ENCODE measurements around the gene NDOR1.

Gene NDOR1

DNA sequence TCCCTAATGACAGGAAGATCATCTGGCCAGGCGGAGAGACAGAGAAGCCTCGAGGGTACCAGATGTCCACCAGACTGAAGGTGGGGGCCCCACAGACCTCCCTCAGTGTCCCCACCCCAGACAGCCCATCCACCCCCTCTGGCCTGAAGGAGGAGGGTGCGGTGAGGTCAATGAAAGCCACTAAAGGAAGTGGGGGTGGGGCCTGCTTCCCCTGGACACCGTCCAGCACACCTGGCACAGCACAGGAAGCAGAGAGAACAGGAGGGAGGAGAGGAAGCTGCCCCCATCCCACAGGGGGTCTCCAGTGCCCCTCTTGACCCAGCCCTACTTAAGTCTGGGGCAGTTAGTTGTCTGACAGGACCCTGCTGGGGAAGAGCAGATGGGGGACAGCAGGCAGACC, 46.9 kb upstream of the NDOR1 start:
- H3K79me2 ChIP-seq (ENCODE audit: insufficient read depth, low read length): no peaks in the 10 kb centered on the region
- no peaks in the 10 kb centered on the region for H3K36me3 ChIP-seq (ENCODE audit: low read length)
- H3F3A ChIP-seq (ENCODE audit: insufficient read depth): no peaks in the 10 kb centered on the region
- H2AFZ ChIP-seq (ENCODE audit: low read depth, low read length, severe bottlenecking): no peak overlapping the region
- no peaks in the 10 kb centered on the region for H4K20me1 ChIP-seq (ENCODE audit: low read depth, low read length)
- H3K4me3 ChIP-seq (ENCODE audit: insufficient read depth, low read length, poor library complexity, severe bottlenecking): no peak overlapping the region
- no peak overlapping the region for H3K4me2 ChIP-seq (ENCODE audit: low read depth, low read length, poor library complexity, severe bottlenecking)
- no peaks in the 10 kb centered on the region for H3K9me2 ChIP-seq (replicated peaks; ENCODE audit: insufficient read depth, low read length)
- H3K27me3 ChIP-seq (ENCODE audit: low read length): no peaks in the 10 kb centered on the region
- no peak overlapping the region for H3K9ac ChIP-seq (ENCODE audit: low read length)
- no peaks in the 10 kb centered on the region for H3K9me3 ChIP-seq (ENCODE audit: insufficient read depth, low read length)
- no peak for TF ChIP-seq EZH2phosphoT487 (conservative IDR thresholded peaks at IDR 0.05; ENCODE audit: low read length)
- TF ChIP-seq, protein P1, sequence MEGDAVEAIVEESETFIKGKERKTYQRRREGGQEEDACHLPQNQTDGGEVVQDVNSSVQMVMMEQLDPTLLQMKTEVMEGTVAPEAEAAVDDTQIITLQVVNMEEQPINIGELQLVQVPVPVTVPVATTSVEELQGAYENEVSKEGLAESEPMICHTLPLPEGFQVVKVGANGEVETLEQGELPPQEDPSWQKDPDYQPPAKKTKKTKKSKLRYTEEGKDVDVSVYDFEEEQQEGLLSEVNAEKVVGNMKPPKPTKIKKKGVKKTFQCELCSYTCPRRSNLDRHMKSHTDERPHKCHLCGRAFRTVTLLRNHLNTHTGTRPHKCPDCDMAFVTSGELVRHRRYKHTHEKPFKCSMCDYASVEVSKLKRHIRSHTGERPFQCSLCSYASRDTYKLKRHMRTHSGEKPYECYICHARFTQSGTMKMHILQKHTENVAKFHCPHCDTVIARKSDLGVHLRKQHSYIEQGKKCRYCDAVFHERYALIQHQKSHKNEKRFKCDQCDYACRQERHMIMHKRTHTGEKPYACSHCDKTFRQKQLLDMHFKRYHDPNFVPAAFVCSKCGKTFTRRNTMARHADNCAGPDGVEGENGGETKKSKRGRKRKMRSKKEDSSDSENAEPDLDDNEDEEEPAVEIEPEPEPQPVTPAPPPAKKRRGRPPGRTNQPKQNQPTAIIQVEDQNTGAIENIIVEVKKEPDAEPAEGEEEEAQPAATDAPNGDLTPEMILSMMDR (IDR thresholded peaks at IDR 0.05; ENCODE audit: insufficient read depth, low read length, poor library complexity, severe bottlenecking): no peak
- no peak overlapping the region for H3K27ac ChIP-seq (ENCODE audit: low read depth, low read length)

DNA sequence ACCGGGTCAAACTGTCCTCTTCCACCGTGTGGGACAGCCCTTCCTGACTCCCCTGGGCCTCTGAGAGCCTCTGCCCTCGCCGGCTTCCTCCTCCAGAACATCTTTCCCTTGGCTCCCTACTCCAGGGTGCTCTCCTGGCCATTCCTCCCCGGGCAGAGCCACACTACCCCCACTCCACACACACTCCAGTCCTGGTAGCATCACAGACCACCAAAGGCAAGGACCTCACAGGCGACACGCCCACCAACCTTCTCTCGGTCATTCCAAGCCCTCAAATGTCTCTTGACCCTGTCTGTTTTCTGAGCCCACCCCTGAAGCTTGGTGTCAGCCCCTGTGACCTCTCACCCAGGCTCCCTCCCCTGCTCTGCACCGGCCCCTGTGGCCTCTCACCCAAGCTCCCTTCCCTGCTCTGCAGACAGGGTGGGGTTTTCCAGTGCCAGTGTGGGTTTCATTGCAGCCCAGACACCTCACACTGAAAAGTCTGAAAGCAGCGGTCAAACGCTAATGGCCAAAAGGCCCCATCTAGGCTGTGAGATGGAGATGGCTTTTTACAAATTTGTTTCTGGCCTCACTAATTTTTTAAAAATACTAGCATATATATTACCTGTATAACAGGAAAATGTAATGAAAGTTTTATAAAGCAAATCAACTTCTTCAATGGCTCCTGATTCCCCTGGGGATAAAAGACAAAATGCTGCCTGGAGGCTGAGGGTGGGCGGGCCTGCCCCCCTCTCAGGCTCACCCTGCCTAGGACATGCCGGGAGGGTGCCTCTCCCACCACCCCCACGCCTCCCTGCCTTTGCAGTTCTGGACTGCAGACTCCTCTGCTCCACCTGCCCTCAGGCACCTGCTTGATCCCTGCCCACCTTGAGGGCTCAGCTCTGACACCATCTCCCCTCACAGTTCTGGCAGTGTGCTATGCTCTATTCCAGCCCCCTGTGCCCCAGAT, 46.1 kb upstream of the NDOR1 start:
- Histone ChIP-seq H4K20me1 (ENCODE audit: low read depth, low read length) (no peaks in the 10 kb centered on the region), H3K9me3 (ENCODE audit: insufficient read depth, low read length) (no peaks in the 10 kb centered on the region), H3K4me2 (ENCODE audit: low read depth, low read length, poor library complexity, severe bottlenecking) (no peak overlapping the region), H3K27ac (ENCODE audit: low read depth, low read length) (no peak overlapping the region), H3K4me3 (ENCODE audit: insufficient read depth, low read length, poor library complexity, severe bottlenecking) (no peak overlapping the region), H3F3A (ENCODE audit: insufficient read depth) (no peaks in the 10 kb centered on the region), H3K9me2 (replicated peaks; ENCODE audit: insufficient read depth, low read length) (no peaks in the 10 kb centered on the region), H3K9ac (ENCODE audit: low read length) (no peak overlapping the region), H3K79me2 (ENCODE audit: insufficient read depth, low read length) (no peaks in the 10 kb centered on the region), H2AFZ (ENCODE audit: low read depth, low read length, severe bottlenecking) (no peak overlapping the region), H3K27me3 (ENCODE audit: low read length) (no peaks in the 10 kb centered on the region), H3K36me3 (ENCODE audit: low read length) (no peaks in the 10 kb centered on the region)
- TF ChIP-seq, protein P1 (IDR thresholded peaks at IDR 0.05; ENCODE audit: insufficient read depth, low read length, poor library complexity, severe bottlenecking): no peak
- TF ChIP-seq EZH2phosphoT487 (conservative IDR thresholded peaks at IDR 0.05; ENCODE audit: low read length): no peak

DNA sequence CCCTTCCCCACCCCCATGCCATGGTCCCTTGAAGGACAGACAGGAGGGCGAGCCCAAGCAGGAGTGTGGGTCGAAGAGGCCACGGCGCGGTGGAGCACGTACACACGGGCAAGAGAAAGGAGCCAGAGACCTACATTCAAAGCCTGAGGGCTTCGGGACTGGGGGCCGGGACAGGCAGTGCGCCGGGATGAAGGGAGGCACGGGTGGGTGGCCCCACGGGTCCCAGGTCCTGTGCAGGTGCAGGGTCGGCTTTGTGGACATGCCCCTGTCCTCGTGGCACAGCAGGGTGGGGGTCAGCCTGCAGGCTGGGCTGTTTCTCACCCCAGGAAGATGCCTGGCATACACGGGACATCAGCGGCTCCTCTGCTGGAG, 45.5 kb upstream of the NDOR1 start:
- Histone ChIP-seq H3K4me2 (ENCODE audit: low read depth, low read length, poor library complexity, severe bottlenecking) (no peak overlapping the region), H3K36me3 (ENCODE audit: low read length) (no peaks in the 10 kb centered on the region), H3K9me3 (ENCODE audit: insufficient read depth, low read length) (no peaks in the 10 kb centered on the region), H3K27me3 (ENCODE audit: low read length) (no peaks in the 10 kb centered on the region), H4K20me1 (ENCODE audit: low read depth, low read length) (no peaks in the 10 kb centered on the region), H3K9ac (ENCODE audit: low read length) (no peak overlapping the region), H3K27ac (ENCODE audit: low read depth, low read length) (no peak overlapping the region), H3K79me2 (ENCODE audit: insufficient read depth, low read length) (no peaks in the 10 kb centered on the region), H2AFZ (ENCODE audit: low read depth, low read length, severe bottlenecking) (no peak overlapping the region), H3F3A (ENCODE audit: insufficient read depth) (no peaks in the 10 kb centered on the region), H3K4me3 (ENCODE audit: insufficient read depth, low read length, poor library complexity, severe bottlenecking) (no peak overlapping the region), H3K9me2 (replicated peaks; ENCODE audit: insufficient read depth, low read length) (no peaks in the 10 kb centered on the region)
- TF ChIP-seq, protein P1 (IDR thresholded peaks at IDR 0.05; ENCODE audit: insufficient read depth, low read length, poor library complexity, severe bottlenecking): no peak
- TF ChIP-seq EZH2phosphoT487 (conservative IDR thresholded peaks at IDR 0.05; ENCODE audit: low read length): no peak

All from SU-DHL-6 (cell line).